HG03460 (cell line): Measurements from ENCODE around the gene SLC44A3.

ENCODE experiments used
- ATAC-seq: cut with Tn5 transposase; IDR thresholded peaks from one replicate; pipeline ENCODE4 v1.9.1; 2021; ENCODE audit not compliant: unreplicated experiment

The SLC44A3 gene

GRCh38 chr1:94799206-94799605, 21.0 kb upstream of the SLC44A3 start:
- ATAC-seq = no peak

GRCh38 chr1:94801919-94802546, 18.1 kb upstream of the SLC44A3 start:
- peak; percentile 71 for ATAC-seq

- no peak for ATAC-seq
Observed at GRCh38 chr1:94803106-94803505, 17.1 kb upstream of the SLC44A3 start.

GRCh38 chr1:94803517-94804441, 16.4 kb upstream of the SLC44A3 start:
- no peak for ATAC-seq

GRCh38 chr1:94804442-94804837, 15.7 kb upstream of the SLC44A3 start:
- no peak for ATAC-seq

GRCh38 chr1:94805912-94806311, 14.2 kb upstream of the SLC44A3 start:
- peak; percentile 55 for ATAC-seq

GRCh38 chr1:94806441-94806871, 13.7 kb upstream of the SLC44A3 start:
- no peak for ATAC-seq

- no peak for ATAC-seq
Observed at GRCh38 chr1:94807742-94808491, 12.2 kb upstream of the SLC44A3 start.

GRCh38 chr1:94808669-94809068, 11.5 kb upstream of the SLC44A3 start:
- ATAC-seq = no peak

- ATAC-seq = no peak
Observed at GRCh38 chr1:94812985-94813384, 7.2 kb upstream of the SLC44A3 start.

- ATAC-seq = no peak
Observed at GRCh38 chr1:94816030-94816429, 4.1 kb upstream of the SLC44A3 start.

- ATAC-seq = no peak
Observed at GRCh38 chr1:94817712-94818111, 2.4 kb upstream of the SLC44A3 start.

- ATAC-seq = no peak
Observed at GRCh38 chr1:94819238-94819944, 766 bp upstream of the SLC44A3 start.

GRCh38 chr1:94820936-94821335, 779 bp downstream of the SLC44A3 start:
- no peak for ATAC-seq

- no peak for ATAC-seq
Observed at GRCh38 chr1:94821636-94822305, 1.6 kb downstream of the SLC44A3 start.

- no peak for ATAC-seq
Observed at GRCh38 chr1:94823116-94823515, 3.0 kb downstream of the SLC44A3 start.

GRCh38 chr1:94825936-94826335, 5.8 kb downstream of the SLC44A3 start:
- no peak for ATAC-seq

- no peak for ATAC-seq
Observed at GRCh38 chr1:94827434-94827833, 7.3 kb downstream of the SLC44A3 start.

- ATAC-seq = no peak
Observed at GRCh38 chr1:94828251-94828650, 8.1 kb downstream of the SLC44A3 start.

- no peak for ATAC-seq
Observed at GRCh38 chr1:94831641-94832040, 11.5 kb downstream of the SLC44A3 start.
